ENCODE results near the gene RSBN1.
A peak's percentile ranks its signal among the peaks of the same experiment; 100 is the strongest.
"Not testable (repeated sequence)": the region's sequence is repeated elsewhere in the genome, so short reads cannot be mapped to it uniquely, and the experiment has no call there.

Gene RSBN1

DNA sequence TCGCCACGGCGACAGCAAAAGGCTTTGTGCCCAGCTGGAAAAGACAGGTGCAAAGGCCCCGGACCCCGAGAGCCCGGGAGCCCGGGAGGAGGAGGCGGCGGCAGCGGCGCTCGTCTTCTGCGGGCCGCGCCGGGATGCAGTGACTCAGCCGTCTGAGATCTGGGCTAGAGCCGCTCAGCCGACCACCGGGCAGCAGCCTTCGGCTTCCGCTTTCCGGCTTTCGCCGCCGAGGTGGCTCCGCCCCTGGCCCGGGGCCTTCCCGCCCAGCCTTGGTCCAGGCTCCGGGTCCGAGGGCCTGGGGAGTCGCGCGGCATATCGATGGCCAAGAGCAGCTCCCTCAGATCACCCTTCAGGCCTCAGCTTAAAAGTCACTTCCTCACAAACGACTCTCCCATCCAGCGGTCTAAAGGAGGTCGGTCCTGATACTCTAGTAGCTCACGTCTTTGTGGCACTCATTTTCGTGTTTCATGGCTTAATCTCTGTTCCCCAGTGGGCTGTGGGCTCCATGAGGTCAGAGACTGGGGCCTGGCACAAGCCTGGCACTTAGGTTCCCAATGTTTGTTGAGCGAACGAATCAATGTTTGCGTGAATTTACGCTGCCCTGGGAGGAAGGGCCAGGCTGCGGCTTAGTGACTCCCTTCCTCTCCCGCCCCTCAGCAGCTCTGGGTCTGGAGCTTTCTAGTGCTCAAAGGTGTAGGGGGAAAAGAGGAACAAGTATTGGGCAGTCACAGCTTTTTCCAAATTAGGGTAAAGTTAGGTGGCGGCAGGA is 52.8 kb downstream of the RSBN1 start, which contains the start of gene PHTF1:
Gene PHTF1, minus strand, starts transcription at position 154 of the 769 bp plus-strand sequence. CDS start 783 bp downstream, outside the sequence.
- H3K4me3 ChIP-seq (ENCODE audit: low read depth, low read length) = peak within 1 kb of the TSS; percentile 76
- TF ChIP-seq, protein P1, sequence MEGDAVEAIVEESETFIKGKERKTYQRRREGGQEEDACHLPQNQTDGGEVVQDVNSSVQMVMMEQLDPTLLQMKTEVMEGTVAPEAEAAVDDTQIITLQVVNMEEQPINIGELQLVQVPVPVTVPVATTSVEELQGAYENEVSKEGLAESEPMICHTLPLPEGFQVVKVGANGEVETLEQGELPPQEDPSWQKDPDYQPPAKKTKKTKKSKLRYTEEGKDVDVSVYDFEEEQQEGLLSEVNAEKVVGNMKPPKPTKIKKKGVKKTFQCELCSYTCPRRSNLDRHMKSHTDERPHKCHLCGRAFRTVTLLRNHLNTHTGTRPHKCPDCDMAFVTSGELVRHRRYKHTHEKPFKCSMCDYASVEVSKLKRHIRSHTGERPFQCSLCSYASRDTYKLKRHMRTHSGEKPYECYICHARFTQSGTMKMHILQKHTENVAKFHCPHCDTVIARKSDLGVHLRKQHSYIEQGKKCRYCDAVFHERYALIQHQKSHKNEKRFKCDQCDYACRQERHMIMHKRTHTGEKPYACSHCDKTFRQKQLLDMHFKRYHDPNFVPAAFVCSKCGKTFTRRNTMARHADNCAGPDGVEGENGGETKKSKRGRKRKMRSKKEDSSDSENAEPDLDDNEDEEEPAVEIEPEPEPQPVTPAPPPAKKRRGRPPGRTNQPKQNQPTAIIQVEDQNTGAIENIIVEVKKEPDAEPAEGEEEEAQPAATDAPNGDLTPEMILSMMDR (IDR thresholded peaks at IDR 0.05; ENCODE audit: borderline replicate concordance, insufficient read depth, low read depth, low read length) = no peak

GRCh38 chr1:113758631-113759332 is 53.5 kb downstream of the RSBN1 start:
- peak overlapping the region; percentile 76 for H3K4me3 ChIP-seq (ENCODE audit: low read depth, low read length)
- TF ChIP-seq, protein P1 (IDR thresholded peaks at IDR 0.05; ENCODE audit: borderline replicate concordance, insufficient read depth, low read depth, low read length) = no peak

- no peak overlapping the region for H3K4me3 ChIP-seq (ENCODE audit: low read depth, low read length)
- TF ChIP-seq, protein P1 (IDR thresholded peaks at IDR 0.05; ENCODE audit: borderline replicate concordance, insufficient read depth, low read depth, low read length) = no peak
Observed at GRCh38 chr1:113756461-113756860, 55.8 kb downstream of the RSBN1 start.

- H3K4me3 ChIP-seq (ENCODE audit: low read depth, low read length) = not testable (repeated sequence)
Observed at GRCh38 chr1:113753333-113753732, 58.9 kb downstream of the RSBN1 start.

DNA sequence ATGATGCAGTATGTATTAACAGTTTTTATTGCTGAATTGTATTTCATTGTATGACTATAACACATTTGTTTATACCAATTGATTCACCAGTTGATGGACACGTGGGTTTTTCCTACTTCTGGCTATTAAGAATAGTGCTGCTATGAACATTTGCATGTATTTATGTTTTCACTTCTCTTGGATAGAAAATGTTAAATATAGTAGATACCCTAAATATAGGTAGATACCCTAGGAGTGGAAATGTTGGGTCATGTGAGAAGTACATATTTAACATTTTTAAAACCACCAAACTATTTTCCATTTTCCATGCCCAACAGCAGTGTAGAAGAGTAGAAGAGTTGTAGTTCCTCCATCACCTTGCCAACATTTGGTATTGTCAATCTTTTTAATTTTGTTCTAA is 60.8 kb downstream of the RSBN1 start:
- H3K4me3 ChIP-seq (ENCODE audit: low read depth, low read length) = no peak overlapping the region
- TF ChIP-seq, protein P1 (IDR thresholded peaks at IDR 0.05; ENCODE audit: borderline replicate concordance, insufficient read depth, low read depth, low read length) = no peak

DNA sequence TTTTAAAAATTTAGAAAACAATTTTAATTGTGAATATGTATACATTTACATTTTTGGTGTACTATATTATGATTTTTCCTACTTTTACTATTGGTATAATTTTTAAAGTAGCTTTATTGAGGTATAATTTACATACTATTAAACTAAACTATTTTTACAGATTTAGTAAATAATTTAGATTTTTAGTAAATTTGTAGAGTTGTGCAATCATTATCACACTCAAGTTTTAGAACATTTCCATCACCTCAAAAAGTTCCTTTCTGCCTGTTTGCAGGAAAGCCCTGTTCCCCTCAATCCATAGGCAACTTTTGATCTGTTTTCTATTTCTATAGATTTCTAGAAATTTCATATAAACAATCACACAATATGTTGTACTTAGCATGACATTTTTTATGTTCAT is 61.2 kb downstream of the RSBN1 start:
- TF ChIP-seq, protein P1 (IDR thresholded peaks at IDR 0.05; ENCODE audit: borderline replicate concordance, insufficient read depth, low read depth, low read length) = no peak
- no peak overlapping the region for H3K4me3 ChIP-seq (ENCODE audit: low read depth, low read length)

- no peak overlapping the region for H3K4me3 ChIP-seq (ENCODE audit: low read depth, low read length)
- TF ChIP-seq, protein P1 (IDR thresholded peaks at IDR 0.05; ENCODE audit: borderline replicate concordance, insufficient read depth, low read depth, low read length) = no peak
Observed at GRCh38 chr1:113749402-113749801, 62.9 kb downstream of the RSBN1 start.

All from GM12875 (cell line).